Nephron progenitor cell (in vitro differentiated cells): ENCODE data around the gene RB1.

Source experiments
- DNase-seq: peaks from one replicate; pipeline ENCODE4 v3.0.0; 2021
- H3K27ac Mint-ChIP-seq: 2 replicates; pipeline ENCODE4 v1.8.0; 2021; ENCODE audit warnings: mild to moderate bottlenecking, moderate library complexity, mixed read lengths
- H3K27me3 Mint-ChIP-seq: 2 replicates; pipeline ENCODE4 v1.8.0; 2021; ENCODE audit warnings: mild to moderate bottlenecking, low read depth, mixed read lengths; ENCODE audit not compliant: poor library complexity
- H3K36me3 Mint-ChIP-seq: 2 replicates; pipeline ENCODE4 v1.8.0; 2021; ENCODE audit warnings: low read depth, mixed read lengths
- H3K4me1 Mint-ChIP-seq: 2 replicates; pipeline ENCODE4 v1.8.0; 2021; ENCODE audit warnings: mixed read lengths
- H3K4me3 Mint-ChIP-seq: 2 replicates; pipeline ENCODE4 v1.8.0; 2021; ENCODE audit warnings: mild to moderate bottlenecking, moderate library complexity, mixed read lengths
- H3K9me3 Mint-ChIP-seq: 2 replicates; pipeline ENCODE4 v1.8.0; 2021; ENCODE audit warnings: mild to moderate bottlenecking, moderate library complexity, mixed read lengths
- CTCF ChIP-seq: fragments of 200-600 bp; sonication (generic); IDR thresholded peaks from 2 replicates; pipeline ENCODE4 v1.5.0; 2021; ENCODE audit warnings: antibody characterized with exemption

RB1 gene

GRCh38 chr13:48369988-48370387 lies 66.4 kb downstream of the RB1 start:
- H3K36me3 Mint-ChIP-seq: peaks cover 31% of the 10 kb centered on the region
- H3K9me3 Mint-ChIP-seq: no peaks in the 10 kb centered on the region
- no peak for TF ChIP-seq CTCF
- no peaks in the 10 kb centered on the region for H3K4me1 Mint-ChIP-seq
- H3K27me3 Mint-ChIP-seq: no peaks in the 10 kb centered on the region
- no peak for DNase-seq
- H3K4me3 Mint-ChIP-seq: no peak overlapping the region
- no peak overlapping the region for H3K27ac Mint-ChIP-seq

- no peak for TF ChIP-seq CTCF
- no peaks in the 10 kb centered on the region for H3K4me1 Mint-ChIP-seq
- no peak for DNase-seq
- no peaks in the 10 kb centered on the region for H3K9me3 Mint-ChIP-seq
- no peak overlapping the region for H3K4me3 Mint-ChIP-seq
- peaks cover 36% of the 10 kb centered on the region for H3K36me3 Mint-ChIP-seq
- no peak overlapping the region for H3K27ac Mint-ChIP-seq
- no peaks in the 10 kb centered on the region for H3K27me3 Mint-ChIP-seq
Observed at GRCh38 chr13:48370815-48371214, 67.3 kb downstream of the RB1 start.

- H3K9me3 Mint-ChIP-seq: no peaks in the 10 kb centered on the region
- peaks cover 49% of the 10 kb centered on the region for H3K36me3 Mint-ChIP-seq
- no peaks in the 10 kb centered on the region for H3K27me3 Mint-ChIP-seq
- H3K4me3 Mint-ChIP-seq: no peak overlapping the region
- TF ChIP-seq CTCF: no peak
- no peaks in the 10 kb centered on the region for H3K4me1 Mint-ChIP-seq
- no peak for DNase-seq
- no peak overlapping the region for H3K27ac Mint-ChIP-seq
Observed at GRCh38 chr13:48377857-48378256, 74.3 kb downstream of the RB1 start.

- no peaks in the 10 kb centered on the region for H3K9me3 Mint-ChIP-seq
- H3K27me3 Mint-ChIP-seq: no peaks in the 10 kb centered on the region
- no peak for TF ChIP-seq CTCF
- no peaks in the 10 kb centered on the region for H3K4me1 Mint-ChIP-seq
- no peak overlapping the region for H3K4me3 Mint-ChIP-seq
- no peak for DNase-seq
- no peak overlapping the region for H3K27ac Mint-ChIP-seq
- peaks cover 36% of the 10 kb centered on the region for H3K36me3 Mint-ChIP-seq
Observed at GRCh38 chr13:48380581-48380980, 77.0 kb downstream of the RB1 start.

- Mint-ChIP-seq H3K27ac (no peak overlapping the region), H3K4me3 (no peak overlapping the region), H3K4me1 (no peaks in the 10 kb centered on the region), H3K9me3 (no peaks in the 10 kb centered on the region), H3K27me3 (no peaks in the 10 kb centered on the region), H3K36me3 (peaks cover 26% of the 10 kb centered on the region)
- TF ChIP-seq CTCF: no peak
- no peak for DNase-seq
Observed at GRCh38 chr13:48383384-48383783, 79.8 kb downstream of the RB1 start.

GRCh38 chr13:48386816-48387215 lies 83.3 kb downstream of the RB1 start:
- DNase-seq: no peak
- TF ChIP-seq CTCF: no peak
- Mint-ChIP-seq H3K4me1 (no peaks in the 10 kb centered on the region), H3K27me3 (no peaks in the 10 kb centered on the region), H3K9me3 (peaks cover 4% of the 10 kb centered on the region), H3K27ac (no peak overlapping the region), H3K4me3 (no peak overlapping the region), H3K36me3 (peaks cover 21% of the 10 kb centered on the region)
